Measurements from ENCODE around the gene EAPP.

DNA sequence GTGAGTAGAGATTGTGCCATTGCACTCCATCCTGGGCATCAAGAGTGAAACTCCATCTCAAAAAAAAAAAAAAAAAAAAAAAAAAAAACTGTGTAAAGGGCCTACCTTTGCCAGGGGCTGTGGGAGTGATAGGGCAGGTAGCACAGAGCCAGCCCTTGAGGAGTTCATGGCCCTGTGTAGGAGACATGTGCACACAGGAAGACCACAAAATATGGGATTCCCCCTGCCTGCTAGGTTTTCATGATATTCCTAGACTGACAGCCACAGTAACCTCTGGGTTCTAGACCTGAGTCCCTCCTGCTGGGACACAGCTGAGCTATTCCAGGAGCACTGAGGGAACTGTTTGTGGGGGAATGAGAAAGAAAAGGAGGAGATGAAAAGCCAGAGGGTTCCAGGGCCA, 69.2 kb downstream of the EAPP start:
- TF ChIP-seq, protein P1, sequence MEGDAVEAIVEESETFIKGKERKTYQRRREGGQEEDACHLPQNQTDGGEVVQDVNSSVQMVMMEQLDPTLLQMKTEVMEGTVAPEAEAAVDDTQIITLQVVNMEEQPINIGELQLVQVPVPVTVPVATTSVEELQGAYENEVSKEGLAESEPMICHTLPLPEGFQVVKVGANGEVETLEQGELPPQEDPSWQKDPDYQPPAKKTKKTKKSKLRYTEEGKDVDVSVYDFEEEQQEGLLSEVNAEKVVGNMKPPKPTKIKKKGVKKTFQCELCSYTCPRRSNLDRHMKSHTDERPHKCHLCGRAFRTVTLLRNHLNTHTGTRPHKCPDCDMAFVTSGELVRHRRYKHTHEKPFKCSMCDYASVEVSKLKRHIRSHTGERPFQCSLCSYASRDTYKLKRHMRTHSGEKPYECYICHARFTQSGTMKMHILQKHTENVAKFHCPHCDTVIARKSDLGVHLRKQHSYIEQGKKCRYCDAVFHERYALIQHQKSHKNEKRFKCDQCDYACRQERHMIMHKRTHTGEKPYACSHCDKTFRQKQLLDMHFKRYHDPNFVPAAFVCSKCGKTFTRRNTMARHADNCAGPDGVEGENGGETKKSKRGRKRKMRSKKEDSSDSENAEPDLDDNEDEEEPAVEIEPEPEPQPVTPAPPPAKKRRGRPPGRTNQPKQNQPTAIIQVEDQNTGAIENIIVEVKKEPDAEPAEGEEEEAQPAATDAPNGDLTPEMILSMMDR (conservative IDR thresholded peaks at IDR 0.05; ENCODE audit: low read depth, low read length), result no peak
- no peak for TF ChIP-seq POLR2A (IDR thresholded peaks at IDR 0.05; ENCODE audit: low read depth, low read length)
- TF ChIP-seq, protein P2, sequence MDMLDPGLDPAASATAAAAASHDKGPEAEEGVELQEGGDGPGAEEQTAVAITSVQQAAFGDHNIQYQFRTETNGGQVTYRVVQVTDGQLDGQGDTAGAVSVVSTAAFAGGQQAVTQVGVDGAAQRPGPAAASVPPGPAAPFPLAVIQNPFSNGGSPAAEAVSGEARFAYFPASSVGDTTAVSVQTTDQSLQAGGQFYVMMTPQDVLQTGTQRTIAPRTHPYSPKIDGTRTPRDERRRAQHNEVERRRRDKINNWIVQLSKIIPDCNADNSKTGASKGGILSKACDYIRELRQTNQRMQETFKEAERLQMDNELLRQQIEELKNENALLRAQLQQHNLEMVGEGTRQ (IDR thresholded peaks at IDR 0.05; ENCODE audit: low read depth, low read length), result no peak
- TF ChIP-seq SMC3 (IDR thresholded peaks at IDR 0.05; ENCODE audit: low read depth, low read length), result no peak
- no peak for TF ChIP-seq RFX5 (IDR thresholded peaks at IDR 0.05; ENCODE audit: low read depth, low read length)

All from IMR-90 (cell line).